Caco-2 (cell line): ENCODE measurements around the gene TET1. TPM values are rescaled to one million over a fixed set of nuclear protein-coding genes. Genes with fewer than 3 reads are reported as not detected.
A peak's percentile ranks its signal among the peaks of the same experiment; 100 is the strongest.
"Not testable (repeated sequence)": the region's sequence is repeated elsewhere in the genome, so short reads cannot be mapped to it uniquely, and the experiment has no call there.

Source experiments
- BruUV-seq: library from RNA; stranded (reverse); fragments of 400-500 nt; replicated peaks from 2 replicates; lab custom pipeline; 2021; lab: Mats Ljungman, UMichigan
- CTCF ChIA-PET: fragments of 300-600 bp; sonication (Branson Sonifier 250); formaldehyde crosslinking; loops from one replicate; lab custom pipeline; 2022; ENCODE audit warnings: antibody characterized with exemption; lab: Charles Lee
- POLR2A ChIA-PET: fragments of 300-600 bp; sonication (Branson Sonifier 250); formaldehyde crosslinking; loops from one replicate; lab custom pipeline; 2022; ENCODE audit warnings: antibody characterized with exemption; lab: Charles Lee
- DNase-seq, 2 experiments: peaks; one replicate each; pipeline versions ENCODE4 v3.0.0 to v3.0.0-alpha.2; 2020 to 2022
- H3K27me3 ChIP-seq: replicated peaks from 2 replicates; pipeline ENCODE4 v1.6.0; 2011; ENCODE audit warnings: low read length; ENCODE audit not compliant: control insufficient read depth, insufficient read depth
- H3K36me3 ChIP-seq: 2 replicates; pipeline ENCODE4 v1.5.1; 2011; ENCODE audit warnings: low read length; ENCODE audit not compliant: control insufficient read depth, insufficient read depth
- H3K4me1 ChIP-seq: fragments of 250-450 bp; sonication (Bioruptor Pico); 2 replicates; pipeline ENCODE4 v1.5.1; 2020; ENCODE audit warnings: mild to moderate bottlenecking
- H3K4me3 ChIP-seq: 2 replicates; pipeline ENCODE4 v1.5.1; 2011; ENCODE audit warnings: low read depth, mild to moderate bottlenecking, control low read depth, low read length
- H3K9me3 ChIP-seq: fragments of 250-450 bp; sonication (Bioruptor Pico); 2 replicates; pipeline ENCODE4 v1.5.1; 2020; ENCODE audit warnings: mild to moderate bottlenecking, moderate library complexity
- H3K27ac Mint-ChIP-seq: one replicate; pipeline ENCODE4 v1.8.0; 2022; ENCODE audit warnings: mixed read lengths; ENCODE audit not compliant: unreplicated experiment
- H3K27me3 Mint-ChIP-seq: one replicate; pipeline ENCODE4 v1.8.0; 2022; ENCODE audit warnings: mixed read lengths; ENCODE audit not compliant: insufficient read depth, unreplicated experiment
- H3K36me3 Mint-ChIP-seq: one replicate; pipeline ENCODE4 v1.8.0; 2022; ENCODE audit warnings: mild to moderate bottlenecking, mixed read lengths; ENCODE audit not compliant: insufficient read depth, unreplicated experiment
- H3K4me1 Mint-ChIP-seq: one replicate; pipeline ENCODE4 v1.8.0; 2022; ENCODE audit warnings: low read depth, mixed read lengths; ENCODE audit not compliant: unreplicated experiment
- H3K4me3 Mint-ChIP-seq: one replicate; pipeline ENCODE4 v1.8.0; 2022; ENCODE audit warnings: mild to moderate bottlenecking, moderate library complexity, mixed read lengths; ENCODE audit not compliant: unreplicated experiment
- H3K9me3 Mint-ChIP-seq: one replicate; pipeline ENCODE4 v1.8.0; 2022; ENCODE audit warnings: mixed read lengths; ENCODE audit not compliant: unreplicated experiment
- intact Hi-C: fragments of 100-400 bp; cut with micrococcal nuclease; formaldehyde crosslinking; loops from one replicate; pipeline ENCODE4 v1.10.0; 2022; ENCODE audit not compliant: unreplicated experiment
- total RNA-seq: library from RNA; stranded (reverse); gene quantifications from 2 replicates; pipeline ENCODE4 v1.2.3, GENCODE V29; 2022
- TF ChIP-seq, protein P1 (sequence below), 2 experiments: fragments of 200-600 bp in 1 of 2; IDR thresholded peaks; 1 replicate in 1 of 2; 2 replicates in 1 of 2; pipeline versions ENCODE4 v1.5.1 to v1.8.0; 2011 to 2022; ENCODE audit warnings: antibody characterized with exemption in 1 of 2, control low read depth in 1 of 2, inconsistent platforms in 1 of 2, low read depth in 1 of 2, low read length in 1 of 2, mild to moderate bottlenecking in 1 of 2, moderate library complexity in 1 of 2; ENCODE audit not compliant: insufficient read depth in 1 of 2, severe bottlenecking in 1 of 2, unreplicated experiment in 1 of 2

TET1 gene
- total RNA-seq, 1 experiment from 2014 or later = 18.6 TPM

DNA sequence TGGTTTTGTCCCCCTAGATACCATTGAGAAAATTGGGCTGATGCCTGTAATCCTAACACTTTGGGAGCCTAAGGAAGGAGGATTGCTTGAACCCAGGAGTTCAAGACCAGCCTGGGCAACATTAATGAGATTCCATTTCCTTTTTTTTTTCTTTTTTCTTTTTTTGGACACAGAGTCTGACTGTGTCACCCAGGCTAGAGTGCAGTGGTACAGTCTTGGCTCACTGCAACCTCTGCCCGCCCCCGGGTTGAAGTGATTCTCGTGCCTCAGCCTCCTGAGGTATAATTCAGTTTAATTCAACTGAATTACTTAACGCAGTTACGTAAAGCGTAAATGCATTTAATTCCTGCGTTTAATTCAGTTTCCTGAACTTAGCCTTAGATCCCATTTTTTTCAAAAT is 174.2 kb downstream of the TET1 start:
- Mint-ChIP-seq H3K4me1 (no peaks in the 10 kb centered on the region), H3K9me3 (no peaks in the 10 kb centered on the region), H3K36me3 (peaks cover 100% of the 10 kb centered on the region), H3K27me3 (no peaks in the 10 kb centered on the region), H3K27ac (no peak overlapping the region), H3K4me3 (no peak overlapping the region)
- intact Hi-C loops = no loop called here
- Histone ChIP-seq H3K4me1 (no peaks in the 10 kb centered on the region), H3K27me3 (no peaks in the 10 kb centered on the region), H3K9me3 (no peaks in the 10 kb centered on the region), H3K36me3 (peaks cover 17% of the 10 kb centered on the region), H3K4me3 (no peak overlapping the region)
- ChIA-PET POLR2A (interaction anchor here (0.5 to 0.9 kb wide), 2 partner anchors 13 to 48 kb away, joined by 3 read pairs; partner anchors contain the start of gene CCAR1), CTCF (no interaction called here)
- TF ChIP-seq, protein P1, sequence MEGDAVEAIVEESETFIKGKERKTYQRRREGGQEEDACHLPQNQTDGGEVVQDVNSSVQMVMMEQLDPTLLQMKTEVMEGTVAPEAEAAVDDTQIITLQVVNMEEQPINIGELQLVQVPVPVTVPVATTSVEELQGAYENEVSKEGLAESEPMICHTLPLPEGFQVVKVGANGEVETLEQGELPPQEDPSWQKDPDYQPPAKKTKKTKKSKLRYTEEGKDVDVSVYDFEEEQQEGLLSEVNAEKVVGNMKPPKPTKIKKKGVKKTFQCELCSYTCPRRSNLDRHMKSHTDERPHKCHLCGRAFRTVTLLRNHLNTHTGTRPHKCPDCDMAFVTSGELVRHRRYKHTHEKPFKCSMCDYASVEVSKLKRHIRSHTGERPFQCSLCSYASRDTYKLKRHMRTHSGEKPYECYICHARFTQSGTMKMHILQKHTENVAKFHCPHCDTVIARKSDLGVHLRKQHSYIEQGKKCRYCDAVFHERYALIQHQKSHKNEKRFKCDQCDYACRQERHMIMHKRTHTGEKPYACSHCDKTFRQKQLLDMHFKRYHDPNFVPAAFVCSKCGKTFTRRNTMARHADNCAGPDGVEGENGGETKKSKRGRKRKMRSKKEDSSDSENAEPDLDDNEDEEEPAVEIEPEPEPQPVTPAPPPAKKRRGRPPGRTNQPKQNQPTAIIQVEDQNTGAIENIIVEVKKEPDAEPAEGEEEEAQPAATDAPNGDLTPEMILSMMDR (IDR thresholded peaks at IDR 0.05; ENCODE audit: insufficient read depth in 1 of 2, low read depth in 1 of 2, low read length in 1 of 2, severe bottlenecking in 1 of 2, unreplicated experiment in 1 of 2) = no peak
- no TSS peak for BruUV-seq
- DNase-seq = peak in 1 of 2 experiments; percentile 18

DNA sequence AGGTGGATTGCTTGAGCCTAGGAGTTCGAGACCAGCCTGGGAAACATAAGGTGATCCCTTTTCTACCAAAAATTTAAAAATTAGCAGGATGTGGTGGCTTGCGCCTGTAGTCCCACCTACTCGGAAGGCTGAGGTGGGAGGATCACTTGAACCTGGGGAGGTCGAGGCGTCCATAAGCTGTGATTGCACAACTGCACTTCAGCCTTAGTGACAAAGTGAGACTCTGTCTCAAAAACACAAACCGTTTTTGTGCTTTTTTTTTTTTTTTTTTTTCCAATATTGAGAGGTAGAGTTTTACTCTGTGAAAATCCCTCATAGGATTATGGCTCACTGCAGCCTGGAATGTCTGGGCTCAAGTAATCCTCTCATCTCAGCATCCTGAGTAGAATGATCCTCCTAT is 175.0 kb downstream of the TET1 start:
- BruUV-seq = no TSS peak
- POLR2A ChIA-PET = interaction anchor here (0.9 kb wide), 1 partner anchor 14 kb away, joined by 3 read pairs; the partner anchor contains the start of gene CCAR1
- no peak overlapping the region for H3K4me3 Mint-ChIP-seq

DNA sequence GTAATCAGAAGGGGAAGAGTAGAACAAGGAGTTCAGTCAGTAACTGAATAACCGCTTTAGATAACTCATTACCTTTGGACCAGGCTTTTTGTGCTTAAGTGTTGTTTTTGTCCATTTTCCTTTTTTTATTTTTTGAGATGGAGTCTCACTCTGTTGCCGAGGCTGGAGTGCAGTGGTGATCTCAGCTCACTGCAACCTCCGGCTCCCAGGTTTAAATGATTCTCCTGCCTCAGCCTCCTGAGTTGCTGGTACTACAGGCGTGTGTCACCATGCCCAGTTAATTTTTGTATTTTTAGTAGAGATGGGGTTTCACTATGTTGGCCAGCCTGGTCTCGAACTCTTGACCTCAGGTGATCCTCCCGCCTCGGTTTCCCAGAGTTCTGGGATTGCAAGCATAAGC is 175.6 kb downstream of the TET1 start:
- BruUV-seq, H3K27me3 Mint-ChIP-seq, H3K27ac Mint-ChIP-seq, H3K4me3 ChIP-seq, H3K4me1 ChIP-seq, H3K27me3 ChIP-seq, H3K4me3 Mint-ChIP-seq, H3K9me3 ChIP-seq, POLR2A ChIA-PET, H3K9me3 Mint-ChIP-seq, intact Hi-C loops, DNase-seq, H3K4me1 Mint-ChIP-seq: not testable (repeated sequence)
- peaks cover 99% of the 10 kb centered on the region for H3K36me3 Mint-ChIP-seq
- H3K36me3 ChIP-seq = peaks cover 16% of the 10 kb centered on the region
- CTCF ChIA-PET = interaction anchor here (1.0 kb wide), 1 partner anchor 185 kb away, joined by 4 read pairs; no protein-coding TSS in a partner anchor

More for the DNA sequence above, 175.0 kb downstream of the TET1 start:
- Mint-ChIP-seq H3K36me3 (peaks cover 100% of the 10 kb centered on the region), H3K4me1 (no peaks in the 10 kb centered on the region), H3K27ac (no peak overlapping the region), H3K9me3 (no peaks in the 10 kb centered on the region), H3K27me3 (no peaks in the 10 kb centered on the region)
- no peaks in the 10 kb centered on the region for H3K9me3 ChIP-seq
- TF ChIP-seq, protein P1 (IDR thresholded peaks at IDR 0.05; ENCODE audit: insufficient read depth in 1 of 2, low read depth in 1 of 2, low read length in 1 of 2, severe bottlenecking in 1 of 2, unreplicated experiment in 1 of 2) = no peak
- H3K36me3 ChIP-seq = peaks cover 16% of the 10 kb centered on the region
- no peak overlapping the region for H3K4me3 ChIP-seq
- DNase-seq = no peak
- CTCF ChIA-PET = interaction anchor here (0.6 to 1.0 kb wide), 2 partner anchors 60 to 184 kb away, joined by 3 to 4 read pairs; no protein-coding TSS in a partner anchor
- no peaks in the 10 kb centered on the region for H3K4me1 ChIP-seq
- no peaks in the 10 kb centered on the region for H3K27me3 ChIP-seq
- intact Hi-C loops = no loop called here

DNA sequence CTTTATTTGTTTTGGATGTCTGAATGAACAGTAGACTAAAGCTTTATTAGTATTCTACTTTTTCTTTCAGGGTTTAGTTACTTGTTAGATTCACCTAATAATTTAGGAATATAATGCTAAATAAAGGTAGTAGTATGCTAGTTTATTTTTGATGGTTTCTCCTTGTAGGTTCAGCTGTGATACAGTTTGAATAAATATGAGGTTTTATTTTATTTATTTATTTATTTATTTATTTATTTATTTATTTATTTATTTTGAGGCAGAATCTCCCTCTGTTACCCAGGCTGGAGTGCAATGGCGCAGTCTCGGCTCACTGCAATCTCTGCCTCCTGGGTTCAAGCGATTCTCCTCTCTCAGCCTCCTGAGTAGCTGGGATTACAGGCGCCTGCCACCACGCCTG is 180.5 kb downstream of the TET1 start:
- H3K9me3 ChIP-seq, CTCF ChIA-PET, H3K4me1 ChIP-seq, H3K4me3 ChIP-seq, H3K27me3 Mint-ChIP-seq, BruUV-seq, H3K4me3 Mint-ChIP-seq, POLR2A ChIA-PET, DNase-seq, H3K4me1 Mint-ChIP-seq, H3K27me3 ChIP-seq, H3K9me3 Mint-ChIP-seq, H3K27ac Mint-ChIP-seq: not testable (repeated sequence)
- H3K36me3 Mint-ChIP-seq = peaks cover 98% of the 10 kb centered on the region
- peaks cover 10% of the 10 kb centered on the region for H3K36me3 ChIP-seq
- intact Hi-C loops = loop anchor here (5.0 kb wide), 1 partner anchor 188 kb away; no protein-coding TSS in a partner anchor
